GM18505 (cell line): ENCODE results near the gene TMEFF2.
"Not testable (repeated sequence)": the region's sequence is repeated elsewhere in the genome, so short reads cannot be mapped to it uniquely, and the experiment has no call there.

Experiments used
- ATAC-seq: cut with Tn5 transposase; IDR thresholded peaks from one replicate; pipeline ENCODE4 v1.9.1; 2021; ENCODE audit not compliant: unreplicated experiment
- POLR2A ChIP-seq: IDR thresholded peaks from 4 replicates; pipeline ENCODE4 v1.6.1; 2011; ENCODE audit warnings: borderline replicate concordance; ENCODE audit not compliant: insufficient read depth, insufficient read length; ENCODE audit errors: extremely low read depth

Gene TMEFF2

DNA sequence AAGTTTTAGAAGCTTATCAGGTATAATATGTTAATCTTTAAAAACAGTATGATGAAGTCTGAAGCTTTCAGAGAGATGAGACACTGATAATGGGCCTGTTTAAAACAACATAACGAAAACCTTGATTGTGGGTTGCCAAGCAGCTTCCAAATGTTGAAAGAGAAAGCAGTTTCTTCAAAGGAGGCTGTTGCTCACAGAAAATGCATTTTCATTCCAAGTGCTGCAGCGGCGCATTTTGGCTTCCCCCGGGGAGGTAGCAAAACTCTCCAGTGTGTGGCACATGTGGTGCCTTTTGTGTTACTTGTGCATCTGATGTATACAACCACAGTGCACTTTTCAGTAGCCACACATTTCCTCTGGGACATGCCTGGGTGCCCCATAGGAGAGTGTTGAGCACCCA lies 66.1 kb downstream of the TMEFF2 start:
- no peak for ATAC-seq
- no peak for TF ChIP-seq POLR2A

DNA sequence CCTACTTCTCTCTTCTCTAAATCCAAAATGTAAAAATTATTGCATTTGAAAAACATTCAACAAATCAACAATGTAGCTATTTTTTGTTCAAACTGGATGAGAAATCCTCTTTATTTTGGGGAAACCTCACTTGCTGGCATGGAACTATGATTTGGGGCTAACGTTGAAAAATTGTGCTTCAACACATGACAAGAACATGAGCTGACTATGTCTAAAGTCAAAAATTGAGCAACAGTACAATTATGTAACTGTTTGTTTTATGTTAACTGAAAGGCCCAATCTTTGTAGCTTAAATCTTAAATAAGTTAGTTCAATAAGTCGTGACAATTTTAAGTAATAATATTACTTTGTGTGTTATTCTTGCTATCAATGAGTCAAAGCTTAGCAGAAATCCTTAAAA lies 67.3 kb downstream of the TMEFF2 start:
- ATAC-seq: no peak
- TF ChIP-seq POLR2A: no peak

DNA sequence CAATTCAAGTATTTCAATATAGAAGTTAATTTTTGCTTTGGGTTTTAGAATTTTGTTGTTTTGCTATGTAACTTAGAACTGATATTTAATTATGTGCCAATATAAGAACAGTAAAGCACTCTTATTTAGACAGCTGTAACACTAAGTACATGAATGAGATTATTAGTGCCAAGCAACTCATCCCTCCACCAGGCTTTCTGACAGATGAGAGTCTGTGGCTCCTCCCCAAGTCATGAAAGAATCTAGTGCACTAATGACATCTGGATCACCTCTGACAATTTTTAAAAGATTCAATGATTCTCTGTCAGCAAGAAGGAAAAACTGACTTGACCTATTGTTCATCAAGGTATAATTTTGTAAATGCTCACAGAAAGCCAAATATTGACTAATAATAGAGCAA lies 67.8 kb downstream of the TMEFF2 start:
- TF ChIP-seq POLR2A: no peak
- ATAC-seq: no peak

DNA sequence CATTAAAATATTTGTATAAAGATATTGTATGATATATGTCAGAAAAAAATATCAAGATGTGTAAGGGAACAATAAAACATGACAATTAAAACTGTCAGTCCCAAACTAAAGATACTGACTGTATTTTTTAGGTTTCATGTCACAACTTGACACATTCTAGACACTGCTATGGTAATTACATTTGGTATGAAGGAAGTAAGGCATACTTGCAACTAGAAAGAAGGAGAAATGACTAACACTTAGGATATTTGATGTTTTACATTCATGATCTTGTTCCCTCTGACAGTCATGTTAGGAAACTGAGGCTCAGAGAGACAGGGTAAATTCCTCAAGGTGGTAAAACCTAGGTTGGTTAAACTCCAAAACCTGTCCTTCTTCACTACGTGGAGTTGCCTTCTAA lies 68.3 kb downstream of the TMEFF2 start:
- TF ChIP-seq POLR2A: no peak
- no peak for ATAC-seq

DNA sequence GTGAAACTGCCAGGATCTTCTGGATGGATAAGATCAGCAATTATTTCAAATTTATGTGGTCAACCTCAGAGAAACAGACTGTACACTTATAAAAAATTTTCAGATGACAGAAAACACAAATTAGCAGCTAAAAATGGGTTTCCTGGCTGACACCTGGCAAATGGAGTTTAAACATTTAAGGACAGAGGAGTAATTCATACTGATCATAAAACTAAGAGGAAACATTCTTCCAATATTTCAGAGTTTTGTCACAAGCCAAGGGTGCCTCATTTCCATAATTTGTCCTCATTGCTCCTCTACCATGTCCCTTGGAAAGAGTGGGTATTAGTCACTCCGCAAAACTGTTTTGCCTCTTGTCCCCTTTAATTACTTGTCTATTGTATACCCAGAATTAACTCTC lies 70.2 kb downstream of the TMEFF2 start:
- no peak for ATAC-seq

DNA sequence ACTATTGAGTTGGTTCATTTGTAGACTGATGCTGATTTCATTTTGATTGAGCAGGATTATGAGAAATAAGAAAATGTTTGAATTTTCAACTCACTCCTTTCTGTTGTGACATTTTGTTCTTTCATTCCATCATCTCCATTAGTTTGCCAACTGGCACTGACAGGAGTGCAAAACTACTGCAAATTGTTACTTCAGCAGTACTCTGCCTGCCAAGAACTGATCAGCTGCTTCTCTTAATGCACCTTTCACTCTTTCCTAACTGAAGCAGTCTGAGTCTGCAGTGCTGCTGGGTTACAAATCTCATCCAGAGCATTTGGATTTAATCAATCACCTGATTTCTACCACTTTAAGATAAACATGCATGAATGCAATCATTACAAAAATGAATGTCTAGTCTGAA lies 70.9 kb downstream of the TMEFF2 start:
- TF ChIP-seq POLR2A: no peak
- ATAC-seq: no peak

More for the DNA sequence above, 70.2 kb downstream of the TMEFF2 start:
- TF ChIP-seq POLR2A: no peak

DNA sequence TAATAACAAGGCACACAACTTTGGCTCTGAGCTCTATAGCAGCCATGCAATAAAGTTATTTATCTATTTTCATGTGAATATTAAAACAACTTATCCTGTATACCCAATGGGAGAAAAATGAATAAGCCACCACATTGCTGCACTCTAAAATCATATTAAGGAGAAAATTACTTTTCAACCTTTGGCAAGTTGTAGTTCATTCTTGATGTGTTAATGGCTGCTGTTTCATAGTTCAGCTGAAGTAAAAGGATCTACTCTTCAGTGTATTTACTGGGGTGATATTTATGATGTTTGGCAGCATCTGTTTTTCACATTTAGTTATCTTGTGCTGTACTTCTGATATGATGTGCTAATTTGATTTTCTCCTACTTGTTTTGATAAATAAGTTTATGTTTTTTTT lies 71.8 kb downstream of the TMEFF2 start:
- no peak for ATAC-seq
- TF ChIP-seq POLR2A: no peak

DNA sequence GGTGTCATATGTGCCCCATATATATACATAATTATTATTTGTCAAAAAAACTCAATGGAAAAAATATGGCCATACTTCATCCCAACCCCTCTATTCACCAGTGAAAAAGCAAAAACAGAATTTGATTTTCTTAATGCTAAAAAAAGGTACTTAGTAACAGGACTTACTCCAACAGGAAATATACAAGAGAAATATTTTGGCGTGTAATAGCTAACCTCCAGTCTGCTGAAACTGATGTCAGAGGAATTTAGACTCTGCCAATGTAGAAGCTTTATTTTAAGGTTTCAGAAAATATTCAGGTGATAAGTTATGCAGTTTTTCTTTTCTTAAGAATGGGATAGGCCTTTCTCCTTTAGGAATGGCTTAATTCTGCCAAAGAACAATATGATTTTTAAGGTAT lies 72.6 kb downstream of the TMEFF2 start:
- no peak for ATAC-seq
- no peak for TF ChIP-seq POLR2A

DNA sequence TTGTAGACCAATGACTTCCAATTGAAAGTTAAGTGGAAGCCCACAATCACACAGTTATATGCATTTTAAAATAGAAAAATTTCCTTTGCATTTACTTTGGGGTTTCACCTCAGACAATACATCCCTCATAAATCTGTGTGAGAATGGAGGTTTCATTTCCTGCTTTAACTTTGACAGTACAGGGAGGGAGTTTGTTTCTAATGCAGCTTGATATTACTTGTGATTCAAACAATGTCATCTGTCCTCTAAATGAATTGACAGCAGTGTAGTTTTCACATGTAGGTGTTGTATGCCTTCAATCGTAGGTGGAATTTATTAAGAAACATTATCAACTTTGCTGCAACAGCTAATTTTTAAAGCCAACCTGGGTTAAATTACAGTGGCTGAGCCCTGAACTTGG lies 75.2 kb downstream of the TMEFF2 start:
- ATAC-seq: no peak
- no peak for TF ChIP-seq POLR2A

DNA sequence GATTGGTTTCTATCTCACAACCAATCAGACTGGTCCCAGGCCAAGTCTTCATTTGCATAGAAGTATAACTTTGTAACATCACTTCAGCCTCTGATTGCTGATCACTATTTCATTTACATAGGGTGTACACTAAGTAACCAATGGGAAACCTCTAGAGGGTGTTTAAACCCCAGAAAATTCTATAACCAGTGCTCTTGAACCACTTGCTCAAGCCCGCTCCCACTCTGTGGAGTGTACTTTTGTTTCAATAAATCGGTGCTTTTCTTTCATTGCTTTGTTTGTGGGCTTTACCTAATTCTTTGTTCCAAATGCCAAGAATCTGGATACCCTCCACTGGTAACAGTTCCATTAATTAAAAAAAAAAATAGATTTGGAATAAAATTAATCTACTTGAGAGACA lies 77.0 kb downstream of the TMEFF2 start:
- no peak for ATAC-seq
- TF ChIP-seq POLR2A: no peak

DNA sequence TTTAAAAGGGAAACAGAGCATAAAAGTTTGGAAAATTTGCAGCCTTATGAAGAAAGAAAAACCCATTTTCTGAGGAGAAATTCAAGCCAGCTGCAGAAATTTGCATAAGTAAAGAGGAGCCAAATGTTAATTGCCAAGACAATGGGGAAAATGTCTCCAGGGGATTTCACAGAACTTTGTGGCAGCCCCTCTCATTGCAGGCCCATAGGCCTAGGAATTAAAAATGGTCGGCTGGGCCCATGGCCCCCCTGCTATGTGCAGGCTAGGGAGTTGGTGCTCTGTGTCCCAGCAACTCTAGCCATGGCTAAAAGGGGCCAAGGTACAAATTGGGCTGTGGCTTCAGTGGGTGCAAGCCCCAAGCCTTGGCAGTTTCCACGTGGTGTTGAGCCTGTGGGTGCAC lies 83.2 kb downstream of the TMEFF2 start:
- ATAC-seq: not testable (repeated sequence)

DNA sequence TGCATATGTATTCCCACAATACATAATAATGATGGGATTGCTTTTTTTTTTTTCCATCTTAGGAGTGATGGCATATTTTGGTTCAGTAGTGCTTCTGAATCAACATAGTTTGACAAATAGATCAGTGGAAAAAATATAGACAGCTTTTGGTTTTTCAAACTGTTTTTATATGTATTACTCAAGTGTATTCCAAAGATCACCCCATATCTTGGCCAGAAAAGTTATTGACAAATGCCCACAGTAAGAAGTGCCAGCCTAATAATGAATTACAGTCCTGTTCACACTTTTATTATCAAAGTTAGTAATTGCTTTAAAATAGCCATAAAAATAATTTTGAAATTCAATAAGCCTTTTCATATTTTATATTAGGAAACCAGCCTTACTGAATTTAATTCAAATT lies 95.0 kb downstream of the TMEFF2 start:
- no peak for TF ChIP-seq POLR2A
- ATAC-seq: no peak

DNA sequence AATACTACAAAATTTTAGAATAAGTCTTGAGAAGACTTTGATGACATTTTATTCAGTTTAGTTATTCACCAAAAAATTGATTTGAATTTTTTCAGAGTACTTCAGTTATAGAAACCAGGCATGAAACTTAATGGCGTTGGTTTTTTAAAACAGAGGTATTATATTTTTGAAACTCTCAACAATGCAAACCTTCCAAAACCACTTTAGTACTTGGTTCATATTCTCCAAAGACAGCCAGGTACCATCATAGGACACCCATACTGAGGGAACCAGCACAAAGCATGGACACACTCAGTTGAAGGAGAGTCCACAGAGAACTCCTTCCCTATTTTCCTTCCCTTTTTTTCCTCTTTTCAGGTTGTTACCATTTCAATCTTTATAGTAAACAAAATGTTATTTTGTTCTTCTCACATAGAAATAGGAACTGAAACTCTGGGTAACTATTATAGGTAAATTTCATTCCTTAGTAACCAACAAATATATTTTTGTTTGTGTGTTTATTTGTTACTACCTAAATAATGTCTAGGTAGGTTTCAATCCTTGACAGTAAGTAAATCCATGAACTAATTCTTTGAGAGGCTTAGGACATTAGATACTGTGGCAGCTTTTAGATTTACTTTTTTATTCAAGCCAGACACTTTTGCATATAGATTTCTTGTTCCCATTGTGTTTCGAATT lies 95.8 kb downstream of the TMEFF2 start:
- no peak for ATAC-seq
- no peak for TF ChIP-seq POLR2A

DNA sequence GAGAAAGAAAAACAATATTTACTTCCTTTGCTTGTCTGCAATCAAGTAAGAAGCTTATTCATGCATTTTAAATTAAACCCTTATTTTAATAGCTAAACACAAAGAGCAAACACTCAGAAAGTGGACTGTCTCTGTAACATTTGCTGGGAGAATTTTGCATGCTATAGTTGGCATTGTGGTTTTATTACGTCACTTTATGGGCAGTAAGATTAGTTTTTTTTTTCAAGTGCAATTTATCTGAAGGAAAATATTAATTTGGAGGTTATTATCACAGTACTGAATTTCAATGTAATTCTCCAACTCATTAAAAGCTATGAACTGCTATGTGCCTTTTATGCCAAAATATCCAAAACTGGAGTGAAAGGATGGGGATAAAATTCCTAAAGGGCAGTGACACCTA lies 103.3 kb downstream of the TMEFF2 start:
- ATAC-seq: no peak
- TF ChIP-seq POLR2A: no peak

DNA sequence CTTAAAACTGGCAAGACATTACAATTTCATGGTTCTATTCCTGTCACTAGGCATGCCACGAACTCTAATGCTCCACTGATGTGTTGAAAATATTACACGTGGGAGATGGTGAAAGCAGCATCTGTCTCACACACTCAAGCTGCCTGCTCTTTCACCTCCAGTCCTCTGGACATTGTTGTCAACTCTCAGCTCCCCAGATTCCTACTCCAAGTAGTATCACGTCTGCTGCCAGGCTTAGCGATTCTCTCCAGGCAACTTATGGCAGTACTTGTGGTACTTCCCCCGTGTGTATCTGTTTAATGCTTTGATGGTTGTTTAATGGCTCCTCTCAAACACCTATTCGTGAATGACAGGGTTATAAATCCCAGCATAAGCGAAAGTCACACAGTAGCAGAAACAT lies 103.8 kb downstream of the TMEFF2 start:
- TF ChIP-seq POLR2A: no peak
- ATAC-seq: no peak

DNA sequence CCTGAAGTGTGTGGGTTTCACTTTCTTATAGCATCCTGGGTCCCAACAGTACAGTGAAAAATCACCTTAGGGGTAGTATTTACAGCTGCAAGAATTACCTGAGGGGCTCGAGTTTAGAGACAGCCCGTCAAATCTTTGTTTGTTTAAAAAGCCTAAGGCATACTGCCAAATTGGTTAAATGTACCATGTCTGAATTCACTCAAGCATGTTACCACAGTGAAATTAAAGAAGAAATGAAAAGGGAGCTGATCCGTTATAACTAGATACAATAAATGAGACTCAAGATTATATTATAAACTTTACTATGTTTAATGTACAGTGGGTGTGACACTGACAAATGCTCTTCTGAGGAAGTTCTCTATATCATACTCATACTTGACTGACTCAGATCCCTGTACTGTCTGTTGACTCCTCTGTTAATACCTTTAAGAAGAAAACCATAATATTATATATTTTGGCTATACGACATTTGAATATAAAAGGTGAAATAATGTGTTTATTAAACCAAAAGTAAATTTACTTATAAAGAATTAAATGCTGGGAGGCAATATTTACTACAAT lies 107.3 kb downstream of the TMEFF2 start:
- no peak for ATAC-seq
- no peak for TF ChIP-seq POLR2A

DNA sequence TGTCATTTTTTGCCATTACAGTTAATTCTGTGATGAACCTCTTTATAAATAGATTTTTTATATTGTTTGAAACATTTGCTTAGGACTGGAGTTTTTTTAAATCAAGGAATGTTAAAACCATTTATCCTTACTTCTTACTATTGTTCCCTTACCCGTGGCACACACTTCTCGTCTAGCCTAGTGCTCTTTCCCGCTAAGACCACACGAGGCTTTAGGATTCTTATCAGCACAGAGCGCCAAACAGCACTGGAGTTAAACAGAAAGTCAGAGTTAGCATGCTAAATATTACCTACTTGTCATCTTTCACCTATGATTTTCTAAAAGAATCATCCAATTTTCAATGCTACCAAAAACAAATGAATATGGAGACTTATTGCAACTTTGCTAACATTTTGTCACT lies 112.6 kb downstream of the TMEFF2 start:
- ATAC-seq: no peak

DNA sequence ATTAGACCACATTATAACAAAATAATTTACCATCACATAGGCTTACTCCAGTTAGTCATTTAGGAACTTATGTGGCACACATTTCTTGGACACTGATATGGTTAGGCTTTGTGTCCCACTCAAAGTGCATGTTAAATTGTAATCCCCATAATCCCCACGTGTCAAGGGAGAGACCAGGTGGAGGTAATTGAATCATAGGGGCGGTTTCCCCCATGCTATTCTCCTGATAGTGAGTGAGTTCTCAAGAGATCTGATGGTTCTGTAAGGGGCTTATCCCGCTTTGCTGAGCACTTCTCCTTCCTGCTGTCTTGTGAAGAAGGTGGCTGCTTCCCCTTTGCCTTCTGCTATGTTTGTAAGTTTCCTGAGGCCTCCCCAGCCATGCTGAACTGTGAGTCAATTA lies 114.6 kb downstream of the TMEFF2 start:
- ATAC-seq: not testable (repeated sequence)

More for the DNA sequence above, 112.6 kb downstream of the TMEFF2 start:
- no peak for TF ChIP-seq POLR2A
